GM08714 (cell line): ENCODE results near the gene LRRC45.

Source experiments
- H3K4me3 ChIP-seq: fragments of 200-500 bp; sonication (Bioruptor generic); 2 replicates; pipeline ENCODE4 v1.5.1; 2014; ENCODE audit warnings: mild to moderate bottlenecking, low read length, inconsistent platforms
- ZNF274 ChIP-seq: IDR thresholded peaks from 2 replicates; pipeline ENCODE4 v1.6.1; 2012; ENCODE audit warnings: mild to moderate bottlenecking, low read depth, low read length

Gene LRRC45

GRCh38 chr17:82017612-82018151 is 5.4 kb upstream of the LRRC45 start:
- no peak overlapping the region for H3K4me3 ChIP-seq
- TF ChIP-seq ZNF274, result no peak

DNA sequence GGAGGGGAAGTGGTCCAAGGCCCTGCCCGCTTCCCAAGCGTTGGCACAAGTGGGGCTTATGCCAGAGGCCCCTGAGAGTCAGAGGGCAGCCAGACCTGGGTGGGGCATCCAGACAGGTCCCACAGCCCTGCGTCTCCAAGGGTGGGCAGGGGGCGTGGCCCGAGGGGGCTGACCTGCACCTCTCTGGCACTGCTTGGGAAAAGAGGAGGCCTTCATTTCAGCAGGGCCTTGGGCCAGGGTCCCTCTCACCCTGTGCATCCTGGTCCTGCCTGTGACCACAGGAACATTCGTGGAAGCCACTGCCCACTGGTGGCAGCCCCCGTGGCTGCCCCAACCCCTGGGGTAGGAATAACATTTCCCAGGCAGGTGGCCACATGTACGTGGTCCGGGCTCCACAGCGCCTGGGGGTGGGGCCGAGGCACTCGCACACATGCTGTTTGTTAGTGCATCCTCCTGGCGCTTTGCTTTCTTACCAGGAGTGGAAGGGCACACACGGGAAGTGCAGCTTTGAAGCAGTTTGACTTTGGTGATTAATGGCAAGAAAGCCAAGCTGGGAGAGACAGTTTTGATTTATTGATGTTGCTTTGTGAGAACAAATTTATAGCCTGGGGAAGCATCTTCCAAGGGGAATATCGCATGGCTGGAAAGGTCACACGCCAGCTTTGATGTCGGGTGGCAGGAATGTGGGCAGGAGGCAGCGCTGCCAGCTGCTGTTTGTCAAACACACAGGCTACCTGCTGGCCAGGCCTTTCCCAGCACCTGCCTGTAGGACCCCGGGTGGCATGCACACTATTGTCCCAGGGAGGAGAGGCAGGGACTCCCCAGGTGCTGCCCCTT is 4.7 kb upstream of the LRRC45 start:
- TF ChIP-seq ZNF274, result no peak
- H3K4me3 ChIP-seq, result no peak overlapping the region

- no peak overlapping the region for H3K4me3 ChIP-seq
- TF ChIP-seq ZNF274, result no peak
Measured at GRCh38 chr17:82018989-82019689, 4.0 kb upstream of the LRRC45 start.

DNA sequence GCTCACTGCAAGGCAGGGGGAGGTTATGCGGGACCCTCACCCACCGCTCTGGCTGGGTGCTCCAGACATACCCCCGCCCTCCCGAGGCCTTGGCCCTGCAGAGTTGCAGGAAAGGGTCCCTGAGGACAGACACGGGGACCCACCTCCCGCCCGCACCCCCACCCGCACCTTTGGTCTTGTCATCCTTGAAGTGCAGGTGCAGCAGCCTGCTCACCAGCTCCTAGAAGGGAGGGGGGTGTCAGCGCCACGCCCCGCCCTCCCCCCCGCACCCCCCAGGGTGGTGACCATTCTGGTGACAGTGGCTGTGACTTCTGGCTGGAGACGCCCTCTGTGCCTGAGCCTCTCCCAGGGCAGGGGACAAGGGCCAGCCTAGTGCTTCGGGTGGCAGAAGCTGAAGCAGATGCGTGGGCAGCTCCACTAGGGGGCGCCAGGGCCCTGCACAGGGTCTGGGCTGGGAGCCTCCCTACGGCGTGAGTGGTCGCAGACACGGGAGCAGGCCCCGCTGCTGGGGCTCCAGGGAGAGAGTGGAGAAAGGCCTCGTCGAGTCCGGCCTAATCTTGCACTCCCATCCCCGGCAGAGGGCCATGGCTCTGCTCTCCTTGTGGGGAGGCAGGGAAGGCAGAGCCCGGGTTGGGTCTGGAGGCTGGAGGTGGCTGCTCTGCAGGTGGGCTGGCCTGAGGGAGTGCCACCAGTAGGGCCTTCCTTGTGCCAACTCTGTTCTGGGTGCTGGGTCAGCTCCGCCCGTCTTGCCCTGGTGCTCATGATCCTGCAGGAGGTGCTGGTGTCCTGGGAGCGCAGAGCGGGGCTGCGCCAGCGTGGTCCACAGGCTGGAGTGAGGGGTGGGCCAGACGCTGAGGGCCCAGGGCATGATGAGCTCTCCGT is 3.2 kb upstream of the LRRC45 start:
- H3K4me3 ChIP-seq, result no peak overlapping the region
- no peak for TF ChIP-seq ZNF274

DNA sequence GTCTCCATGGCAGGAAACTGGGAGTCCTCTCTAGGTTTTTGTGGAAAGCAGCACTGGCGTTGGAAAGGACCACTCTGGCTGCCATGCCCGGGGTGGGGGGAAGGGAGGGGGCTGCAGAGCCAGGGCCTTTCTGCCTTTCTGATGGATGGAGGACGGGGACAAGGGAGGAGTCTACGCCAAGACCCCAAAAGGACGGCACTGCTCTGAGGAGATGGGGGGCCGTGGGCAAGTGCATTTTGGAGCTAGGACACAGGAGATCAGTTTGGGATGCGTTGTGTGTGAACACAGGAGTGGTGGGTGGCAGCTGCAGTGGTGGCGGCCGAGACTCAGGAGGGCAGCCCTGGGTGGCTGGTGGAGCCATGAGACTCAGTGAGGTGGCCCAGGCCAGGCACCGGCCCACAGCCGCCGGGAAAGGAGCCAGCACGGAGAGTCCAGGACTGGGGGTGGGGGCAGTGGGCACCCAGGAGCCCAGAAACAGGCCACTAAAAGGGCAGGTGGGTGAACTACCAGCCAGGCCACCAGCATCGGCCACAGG is 2.5 kb upstream of the LRRC45 start:
- no peak overlapping the region for H3K4me3 ChIP-seq
- no peak for TF ChIP-seq ZNF274

GRCh38 chr17:82021107-82021899 is 1.8 kb upstream of the LRRC45 start:
- TF ChIP-seq ZNF274, result no peak
- H3K4me3 ChIP-seq, result peak overlapping the region; percentile 75; the same call in 1 of the 2 replicates

- peak overlapping the region; percentile 75 for H3K4me3 ChIP-seq
- TF ChIP-seq ZNF274, result no peak
Measured at GRCh38 chr17:82021900-82022309, 1.2 kb upstream of the LRRC45 start.

- no peak for TF ChIP-seq ZNF274
- peak within 1 kb of the TSS; percentile 78 for H3K4me3 ChIP-seq
Measured at GRCh38 chr17:82022310-82022980, 660 bp upstream of the LRRC45 start, which contains the start of gene CENPX. Gene CENPX (minus strand): TSS chr17:82022878. CDS start chr17:82022861, 17 bp downstream.

GRCh38 chr17:82023447-82024241 is 539 bp downstream of the LRRC45 start:
- no peak for TF ChIP-seq ZNF274
- H3K4me3 ChIP-seq, result peak overlapping the region; percentile 78

DNA sequence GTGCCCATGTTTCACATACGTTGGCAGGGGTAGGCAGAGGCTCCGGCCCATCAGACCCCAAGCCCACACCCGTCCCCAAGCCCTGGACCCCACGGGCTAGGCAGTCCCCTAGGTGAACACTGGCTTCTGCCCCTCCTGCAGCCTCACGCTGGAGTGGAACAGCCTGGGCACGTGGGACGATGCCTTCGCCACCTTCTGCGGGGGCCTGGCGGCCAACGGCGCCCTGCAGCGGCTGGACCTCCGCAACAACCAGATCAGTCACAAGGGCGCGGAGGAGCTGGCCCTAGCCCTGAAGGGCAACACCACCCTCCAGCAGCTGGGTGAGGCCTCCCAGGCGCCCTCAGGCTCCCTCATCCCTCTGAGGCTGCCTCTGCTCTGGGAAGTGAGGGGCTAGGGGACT is 1.8 kb downstream of the LRRC45 start:
- TF ChIP-seq ZNF274, result no peak
- no peak overlapping the region for H3K4me3 ChIP-seq

DNA sequence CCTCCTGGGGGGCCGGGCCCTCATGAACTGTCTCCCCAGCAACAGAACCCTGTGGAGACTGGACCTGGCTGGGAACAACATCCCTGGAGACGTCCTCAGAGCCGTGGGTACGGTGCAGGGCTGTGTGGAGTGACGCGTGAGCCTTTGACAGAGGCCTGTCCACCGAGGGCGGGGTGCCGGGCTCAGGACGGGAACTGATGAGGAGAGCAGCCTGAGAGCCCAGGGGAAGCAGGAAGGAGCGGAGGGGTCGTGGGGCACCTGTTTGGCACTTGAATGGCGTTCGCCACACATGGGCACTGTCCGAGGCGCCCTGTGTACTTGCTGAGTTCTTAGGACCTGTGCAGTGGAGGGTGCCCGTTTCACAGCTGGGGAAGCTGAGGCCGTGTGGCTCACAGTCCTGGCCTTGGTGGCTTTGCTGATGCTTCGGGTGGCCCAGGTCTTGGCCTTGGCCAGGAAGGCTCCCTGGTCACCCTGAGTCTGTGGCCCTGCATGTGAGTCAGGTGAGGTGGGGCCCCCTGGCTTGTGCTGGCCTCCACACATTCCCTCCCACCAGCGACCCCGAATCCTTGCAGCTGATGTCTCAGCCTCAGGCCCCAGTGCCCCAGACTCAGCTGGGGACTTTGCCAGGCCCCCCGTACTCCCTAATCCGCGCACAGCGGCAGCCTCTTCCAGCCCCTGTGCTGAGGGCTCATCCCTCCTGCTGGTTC is 2.4 kb downstream of the LRRC45 start:
- no peak overlapping the region for H3K4me3 ChIP-seq
- TF ChIP-seq ZNF274, result no peak
